CD14-positive monocyte (primary cell): Measurements from ENCODE around the gene YPEL3. TPM values are rescaled to one million over a fixed set of nuclear protein-coding genes. Genes with fewer than 3 reads are reported as not detected.

Experiments used
- DNase-seq, 3 donors: peaks; one replicate each; pipeline ENCODE4 v3.0.0-alpha.2; 2011 to 2022
- H2AFZ ChIP-seq: 2 replicates; pipeline ENCODE4 v1.6.0; 2012; ENCODE audit warnings: mild to moderate bottlenecking, low read depth, low read length, inconsistent platforms; ENCODE audit not compliant: insufficient read depth, poor library complexity, severe bottlenecking
- H3K27ac ChIP-seq, 2 donors: 1 replicate in 1 of 2; 2 replicates in 1 of 2; pipeline ENCODE4 v1.5.1; 2012 to 2013; ENCODE audit warnings: low read length in 2 of 2, control low read depth in 1 of 2, inconsistent platforms in 1 of 2, low read depth in 1 of 2, mild to moderate bottlenecking in 1 of 2
- H3K27me3 ChIP-seq, 2 donors: one replicate each; pipeline versions ENCODE4 v1.6.0 to v1.6.1; 2011 to 2013; ENCODE audit warnings: low read length in 2 of 2; ENCODE audit not compliant: control insufficient read depth in 2 of 2, insufficient read depth in 2 of 2
- H3K36me3 ChIP-seq, 2 donors: replicated peaks in 1 of 2; 1 replicate in 1 of 2; 2 replicates in 1 of 2; pipeline versions ENCODE4 v1.5.1 to v1.6.1; 2012 to 2013; ENCODE audit warnings: low read length in 2 of 2, control low read depth in 1 of 2, inconsistent platforms in 1 of 2, mild to moderate bottlenecking in 1 of 2; ENCODE audit not compliant: insufficient read depth in 2 of 2, control insufficient read depth in 1 of 2
- H3K4me1 ChIP-seq, 2 donors: 1 replicate in 1 of 2; 2 replicates in 1 of 2; pipeline versions ENCODE4 v1.5.1 to v1.6.1; 2012 to 2013; ENCODE audit warnings: low read length in 2 of 2, control low read depth in 1 of 2, inconsistent platforms in 1 of 2, mild to moderate bottlenecking in 1 of 2, moderate library complexity in 1 of 2; ENCODE audit not compliant: insufficient read depth in 2 of 2, control insufficient read depth in 1 of 2
- H3K4me2 ChIP-seq: replicated peaks from 2 replicates; pipeline ENCODE3; 2012; ENCODE audit warnings: low read length, moderate library complexity, mild to moderate bottlenecking; ENCODE audit not compliant: poor library complexity, severe bottlenecking; ENCODE audit errors: extremely low read depth
- H3K4me3 ChIP-seq, 3 experiments: fragments of 200-600 bp in 1 of 3; sonication (generic) in 1 of 3; replicated peaks in 1 of 3; 1 replicate in 2 of 3; 2 replicates in 1 of 3; pipeline ENCODE4 v1.5.1; 2011 to 2013; ENCODE audit warnings: low read length in 3 of 3, mild to moderate bottlenecking in 3 of 3, control low read depth in 2 of 3, low read depth in 2 of 3, inconsistent platforms in 1 of 3, moderate library complexity in 1 of 3
- H3K79me2 ChIP-seq: 2 replicates; pipeline ENCODE4 v1.6.0; 2012; ENCODE audit warnings: mild to moderate bottlenecking, control low read depth, inconsistent platforms, low read length, moderate library complexity; ENCODE audit not compliant: insufficient read depth
- H3K9ac ChIP-seq: 2 replicates; pipeline ENCODE4 v1.6.0; 2017; ENCODE audit warnings: low read length, mild to moderate bottlenecking; ENCODE audit not compliant: insufficient read depth, poor library complexity, severe bottlenecking
- H3K9me3 ChIP-seq, 2 donors: replicated peaks in 1 of 2; 1 replicate in 1 of 2; 2 replicates in 1 of 2; pipeline versions ENCODE4 v1.5.1 to v1.6.1; 2012 to 2013; ENCODE audit warnings: low read length in 2 of 2, control low read depth in 1 of 2; ENCODE audit not compliant: control insufficient read depth in 1 of 2, insufficient read depth in 1 of 2
- H4K20me1 ChIP-seq: 2 replicates; pipeline ENCODE4 v1.6.0; 2012; ENCODE audit warnings: mild to moderate bottlenecking, low read length, control low read depth, moderate library complexity; ENCODE audit not compliant: insufficient read depth
- H3K27ac Mint-ChIP-seq, 7 donors: one replicate each; pipeline ENCODE4 v1.8.0; 2020; ENCODE audit warnings: mild to moderate bottlenecking in 7 of 7, mixed read lengths in 7 of 7, moderate library complexity in 6 of 7, inconsistent platforms in 2 of 7
- H3K27me3 Mint-ChIP-seq, 3 donors: one replicate each; pipeline ENCODE4 v1.8.0; 2021 to 2022; ENCODE audit warnings: low read depth in 3 of 3, mild to moderate bottlenecking in 3 of 3, mixed read lengths in 3 of 3, moderate library complexity in 3 of 3, inconsistent platforms in 1 of 3
- H3K36me3 Mint-ChIP-seq, 2 donors: one replicate each; pipeline ENCODE4 v1.8.0; 2020; ENCODE audit warnings: mixed read lengths in 2 of 2, inconsistent platforms in 1 of 2, mild to moderate bottlenecking in 1 of 2
- H3K4me1 Mint-ChIP-seq: one replicate; pipeline ENCODE4 v1.8.0; 2020; ENCODE audit warnings: mild to moderate bottlenecking, mixed read lengths
- H3K4me3 Mint-ChIP-seq, 2 donors: one replicate each; pipeline ENCODE4 v1.8.0; 2020; ENCODE audit warnings: mild to moderate bottlenecking in 2 of 2, mixed read lengths in 2 of 2, moderate library complexity in 1 of 2
- H3K9me3 Mint-ChIP-seq, 7 donors: one replicate each; pipeline ENCODE4 v1.8.0; 2020 to 2022; ENCODE audit warnings: mixed read lengths in 7 of 7, mild to moderate bottlenecking in 6 of 7, moderate library complexity in 6 of 7, inconsistent platforms in 2 of 7
- WGBS: methylation state at CpG from one replicate; pipeline ENCODE4 v1.1.5; 2013; ENCODE audit warnings: missing lambda C conversion rate; ENCODE audit not compliant: insufficient coverage; 5-methylcytosine and 5-hydroxymethylcytosine counted together
- intact Hi-C, 2 donors: fragments of 100-400 bp; cut with micrococcal nuclease; formaldehyde crosslinking; loops; one replicate each; pipeline versions ENCODE4 v1.15.0 to v1.15.1; 2023
- polyA plus RNA-seq, 3 donors: library from polyadenylated mRNA; depleted of rRNA in 1 of 3; unstranded in 2 of 3; stranded (reverse) in 1 of 3; fragments of 300-500 nt in 2 of 3; fragments of >200 nt in 1 of 3; fragmentation: Illumina TruSeq in 2 of 3; gene quantifications; 1 replicate in 2 of 3; 2 replicates in 1 of 3; pipeline ENCODE4 v1.2.3, GENCODE V29; 2012 to 2021
- TF ChIP-seq, protein P1 (sequence below): fragments of 200-600 bp; IDR thresholded peaks from one replicate; pipeline ENCODE4 v1.8.0; 2022; ENCODE audit warnings: antibody characterized with exemption, mild to moderate bottlenecking

YPEL3 gene
- polyA plus RNA-seq, 3 donors, result 182 to 283 (median 235) TPM

DNA sequence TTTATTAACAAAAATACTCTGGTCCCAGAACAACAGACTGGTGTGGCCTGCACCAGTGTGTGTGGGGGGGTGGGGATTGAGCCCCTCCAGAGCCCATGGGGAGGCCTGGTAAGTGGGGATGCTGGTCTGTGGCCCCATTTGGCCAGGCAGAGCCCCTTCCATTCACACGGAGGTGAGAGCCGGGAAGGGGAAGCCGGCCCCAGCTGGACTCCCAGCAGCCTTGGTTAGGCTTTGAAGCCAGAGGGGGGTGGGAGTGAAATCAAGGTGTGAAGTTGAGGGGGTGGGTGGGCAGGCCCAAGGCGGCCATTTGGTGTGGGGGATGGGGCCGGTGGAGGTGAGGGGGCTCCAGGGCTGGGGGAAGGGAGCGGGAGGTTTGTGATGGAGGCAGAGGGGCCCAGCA lies 10.2 kb downstream of the YPEL3 start:
- Histone ChIP-seq H2AFZ (no peak overlapping the region), H3K4me1 (peaks cover 45 to 64% of the 10 kb centered on the region in 2 donors), H3K27me3 (no peaks in the 10 kb centered on the region), H3K4me3 (no peak overlapping the region), H3K9ac (no peak overlapping the region), H3K27ac (peak overlapping the region; percentile 21 to 87), H3K9me3 (peaks cover 0 to 4% of the 10 kb centered on the region in 2 donors), H4K20me1 (peaks cover 30% of the 10 kb centered on the region), H3K4me2 (no peak overlapping the region), H3K36me3 (peaks cover 46 to 50% of the 10 kb centered on the region in 2 donors), H3K79me2 (peaks cover 10% of the 10 kb centered on the region)
- peaks cover 50% of the 10 kb centered on the region for H3K4me1 Mint-ChIP-seq
- H3K9me3 Mint-ChIP-seq, result peaks cover 3 to 9% (median 7%) of the 10 kb centered on the region in 7 donors
- H3K4me3 Mint-ChIP-seq, result no peak overlapping the region
- TF ChIP-seq, protein P1, sequence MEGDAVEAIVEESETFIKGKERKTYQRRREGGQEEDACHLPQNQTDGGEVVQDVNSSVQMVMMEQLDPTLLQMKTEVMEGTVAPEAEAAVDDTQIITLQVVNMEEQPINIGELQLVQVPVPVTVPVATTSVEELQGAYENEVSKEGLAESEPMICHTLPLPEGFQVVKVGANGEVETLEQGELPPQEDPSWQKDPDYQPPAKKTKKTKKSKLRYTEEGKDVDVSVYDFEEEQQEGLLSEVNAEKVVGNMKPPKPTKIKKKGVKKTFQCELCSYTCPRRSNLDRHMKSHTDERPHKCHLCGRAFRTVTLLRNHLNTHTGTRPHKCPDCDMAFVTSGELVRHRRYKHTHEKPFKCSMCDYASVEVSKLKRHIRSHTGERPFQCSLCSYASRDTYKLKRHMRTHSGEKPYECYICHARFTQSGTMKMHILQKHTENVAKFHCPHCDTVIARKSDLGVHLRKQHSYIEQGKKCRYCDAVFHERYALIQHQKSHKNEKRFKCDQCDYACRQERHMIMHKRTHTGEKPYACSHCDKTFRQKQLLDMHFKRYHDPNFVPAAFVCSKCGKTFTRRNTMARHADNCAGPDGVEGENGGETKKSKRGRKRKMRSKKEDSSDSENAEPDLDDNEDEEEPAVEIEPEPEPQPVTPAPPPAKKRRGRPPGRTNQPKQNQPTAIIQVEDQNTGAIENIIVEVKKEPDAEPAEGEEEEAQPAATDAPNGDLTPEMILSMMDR, result no peak
- intact Hi-C loops, result no loop called here
- no peak for DNase-seq
- peaks cover 0 to 6% (median 3%) of the 10 kb centered on the region in 3 donors for H3K27me3 Mint-ChIP-seq
- 89% methylated on average over 5 of the region's 6 CpGs for WGBS
- H3K27ac Mint-ChIP-seq, result peak overlapping the region in 1 of 7 donors; percentile 83
- H3K36me3 Mint-ChIP-seq, result peaks cover 43 to 63% of the 10 kb centered on the region in 2 donors

DNA sequence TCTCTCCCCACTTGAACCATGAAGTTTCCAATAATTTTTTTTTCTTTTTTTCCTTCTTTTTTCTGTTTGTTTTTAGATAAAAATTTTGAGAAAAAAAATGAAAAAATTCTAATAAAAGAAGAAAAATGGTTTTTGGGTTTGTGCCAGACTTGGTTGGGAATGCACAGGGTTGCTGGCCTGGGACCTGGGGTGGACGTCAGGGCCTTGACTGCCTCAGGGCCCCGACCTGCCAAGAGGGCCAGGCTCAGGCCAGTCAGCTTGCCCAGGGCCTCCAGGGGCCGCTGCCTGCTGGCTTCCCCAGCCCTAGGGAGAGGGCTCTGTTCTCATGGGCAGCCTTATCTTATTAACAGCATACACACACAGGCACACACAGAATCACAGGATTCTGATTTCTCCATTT lies 10.8 kb downstream of the YPEL3 start:
- H3K36me3 Mint-ChIP-seq, result peaks cover 45 to 69% of the 10 kb centered on the region in 2 donors
- Histone ChIP-seq H3K79me2 (peaks cover 14% of the 10 kb centered on the region), H3K4me1 (peaks cover 39 to 58% of the 10 kb centered on the region in 2 donors), H4K20me1 (peaks cover 36% of the 10 kb centered on the region), H3K27ac (peak overlapping the region in 1 of 2 donors; percentile 48), H3K4me2 (no peak overlapping the region), H3K9ac (no peak overlapping the region), H3K36me3 (peaks cover 49 to 55% of the 10 kb centered on the region in 2 donors), H3K27me3 (no peaks in the 10 kb centered on the region), H3K4me3 (no peak overlapping the region), H2AFZ (no peak overlapping the region), H3K9me3 (peaks cover 0 to 4% of the 10 kb centered on the region in 2 donors)
- H3K4me1 Mint-ChIP-seq, result peaks cover 46% of the 10 kb centered on the region
- TF ChIP-seq, protein P1, result no peak
- H3K4me3 Mint-ChIP-seq, result no peak overlapping the region
- peak overlapping the region in 1 of 7 donors; percentile 79 for H3K27ac Mint-ChIP-seq
- WGBS, result 87% methylated on average over 3 of the region's 3 CpGs
- H3K27me3 Mint-ChIP-seq, result peaks cover 0 to 6% (median 3%) of the 10 kb centered on the region in 3 donors
- peaks cover 3 to 9% (median 7%) of the 10 kb centered on the region in 7 donors for H3K9me3 Mint-ChIP-seq
- DNase-seq, result no peak
- intact Hi-C loops, result no loop called here
